Stimulated activated CD4-positive, alpha-beta T cell treated with anti-CD3 and anti-CD28 coated beads, Interleukin-1b, Interleukin-23, amount 100 ng/mL, for 48 hours (primary cell): ENCODE data around the gene LIPC.

Experiments
- DNase-seq: peaks from one replicate; pipeline ENCODE4 v3.0.0-alpha.2; 2020

The LIPC gene

DNA sequence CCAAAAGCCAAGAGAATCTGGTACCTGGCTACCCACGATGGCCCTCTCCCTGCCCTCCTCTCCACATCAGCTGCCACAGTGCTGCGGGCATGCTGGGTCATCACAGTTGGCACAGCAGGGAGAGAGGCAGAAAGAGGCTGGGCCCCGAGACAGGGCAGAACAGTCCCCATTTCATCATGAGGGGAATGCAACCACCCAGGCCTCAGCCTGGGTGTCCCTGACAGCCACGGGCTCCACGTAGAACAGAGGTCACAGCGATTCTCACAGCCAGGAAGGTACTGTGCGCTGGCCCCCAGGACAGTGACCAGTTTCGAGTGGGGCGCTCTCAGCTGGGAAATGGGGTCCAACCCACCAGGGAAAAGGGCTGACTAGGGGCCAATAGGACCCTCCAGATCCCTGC lies 6.3 kb downstream of the LIPC start:
- no peak for DNase-seq

DNA sequence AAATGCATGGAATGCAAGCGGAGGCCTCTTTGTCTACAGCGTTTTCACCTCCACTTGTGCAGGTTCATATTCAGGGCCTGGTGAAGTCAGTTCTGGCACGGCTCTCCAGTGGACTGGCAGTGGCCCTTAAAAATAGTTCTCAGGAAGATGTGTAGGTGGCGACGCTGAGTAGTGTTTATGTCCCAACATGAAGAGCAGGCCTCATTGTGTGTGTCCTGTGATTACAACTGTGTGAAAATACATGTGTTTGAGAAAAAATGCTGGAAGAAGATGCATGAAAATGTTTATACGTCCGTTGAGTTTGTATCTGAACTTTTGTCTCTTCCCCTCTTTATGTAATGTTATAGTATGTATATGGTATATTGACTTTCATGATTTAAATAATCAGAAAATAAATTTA lies 7.2 kb downstream of the LIPC start:
- DNase-seq = peak; percentile 29

DNA sequence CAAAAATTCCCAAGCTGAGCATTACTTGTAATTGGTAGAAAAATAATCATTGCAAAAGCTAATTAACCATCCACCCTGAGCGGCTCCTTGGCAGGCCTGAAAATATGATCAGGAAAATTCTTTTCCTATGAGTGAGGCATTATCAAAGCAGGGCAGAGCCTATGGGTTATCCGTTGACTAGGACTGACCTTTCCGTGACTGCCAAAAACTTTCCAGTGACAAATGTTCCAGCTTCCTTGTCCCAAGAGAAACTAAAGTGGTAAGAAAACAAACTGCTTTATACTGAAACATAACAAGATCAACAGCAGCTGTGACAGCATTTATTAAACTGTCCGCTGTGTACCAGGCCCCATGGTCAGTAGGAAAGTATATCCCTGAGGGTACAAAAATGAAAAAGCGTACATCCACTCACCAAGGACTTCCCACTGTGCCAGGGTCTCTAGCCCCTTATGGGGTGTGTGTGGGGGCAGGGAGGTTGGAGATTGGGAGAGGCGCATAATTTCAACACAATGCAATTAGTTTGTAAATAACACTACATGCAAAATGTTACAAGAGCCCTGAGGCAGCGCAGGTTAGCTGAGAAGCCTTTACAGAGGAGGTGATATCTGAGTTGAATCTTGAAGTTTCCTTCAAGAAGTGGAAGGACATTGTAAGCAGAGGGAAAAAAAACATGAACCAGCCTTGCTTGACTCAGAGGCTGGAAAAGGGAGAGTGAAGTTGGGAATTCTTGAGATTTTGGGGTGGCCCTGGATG lies 8.5 kb downstream of the LIPC start:
- no peak for DNase-seq

DNA sequence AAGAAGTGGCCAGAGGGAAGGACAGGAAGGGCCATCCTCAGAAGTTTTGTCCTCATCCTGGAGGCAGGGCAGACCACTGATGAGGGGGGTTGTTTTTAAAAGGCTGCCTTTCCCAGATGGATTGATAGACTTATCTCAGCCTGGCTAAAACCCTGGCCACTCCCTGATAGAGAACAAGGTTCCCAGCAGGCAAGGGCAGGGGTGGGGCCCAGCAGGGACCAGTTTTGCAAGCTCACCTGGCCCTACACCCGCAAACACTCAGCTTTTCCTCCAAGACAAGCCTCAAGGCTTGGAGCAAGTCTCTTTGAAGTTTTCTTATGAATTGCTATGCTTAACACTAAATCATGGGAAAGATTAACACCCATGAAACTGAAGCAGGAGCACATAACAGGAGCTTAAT lies 9.1 kb downstream of the LIPC start:
- DNase-seq = no peak

DNA sequence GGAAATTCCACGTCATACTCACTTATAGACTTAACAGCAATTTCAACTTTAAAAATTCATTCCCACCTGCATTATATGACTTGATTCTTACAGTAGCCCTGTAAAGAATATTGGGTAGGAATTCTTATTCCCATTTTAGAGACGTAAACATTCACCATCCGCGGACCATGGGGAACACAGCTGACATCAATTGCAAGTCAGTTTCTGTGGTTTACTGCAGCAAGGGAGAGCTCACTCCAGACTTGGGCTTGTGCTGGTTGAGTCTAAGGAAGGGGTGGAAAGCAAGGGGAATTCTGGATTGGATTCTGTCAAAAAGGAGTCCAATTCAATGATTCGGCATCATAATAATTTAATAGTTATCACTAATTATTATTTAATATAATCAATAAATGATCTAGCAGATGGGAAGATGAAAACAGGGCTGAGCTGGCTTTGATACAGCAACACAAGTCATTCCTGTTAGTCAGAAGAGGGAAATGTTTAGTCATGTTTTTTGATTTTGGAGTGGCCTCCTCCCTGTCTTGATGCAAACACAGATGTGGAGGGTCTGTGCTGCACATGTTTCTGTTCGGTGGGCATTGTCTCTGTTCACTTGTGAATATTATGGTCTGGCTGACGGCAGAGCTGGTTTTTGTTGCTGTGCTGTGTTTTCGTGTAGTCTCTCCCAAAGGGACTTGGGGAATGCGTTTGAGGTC lies 9.7 kb downstream of the LIPC start:
- DNase-seq = no peak

DNA sequence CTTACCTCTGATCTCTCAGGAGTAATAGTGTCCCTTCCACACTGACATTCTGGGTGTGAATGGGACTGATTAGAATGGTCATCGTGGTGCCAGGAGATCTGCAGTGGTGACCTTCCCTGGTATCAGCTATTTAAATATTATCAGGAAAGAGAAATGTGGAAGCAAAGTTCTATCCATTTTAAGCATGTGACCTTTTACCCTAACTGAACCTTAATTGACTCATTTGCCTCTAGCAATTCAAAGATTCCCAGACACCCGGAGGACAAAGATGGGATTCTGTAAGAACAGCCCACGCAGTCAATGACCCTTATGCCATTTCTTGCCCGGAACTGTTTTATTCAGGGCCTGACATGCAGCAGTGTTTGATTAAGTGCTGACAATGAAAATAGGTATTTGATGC lies 10.3 kb downstream of the LIPC start:
- no peak for DNase-seq

DNA sequence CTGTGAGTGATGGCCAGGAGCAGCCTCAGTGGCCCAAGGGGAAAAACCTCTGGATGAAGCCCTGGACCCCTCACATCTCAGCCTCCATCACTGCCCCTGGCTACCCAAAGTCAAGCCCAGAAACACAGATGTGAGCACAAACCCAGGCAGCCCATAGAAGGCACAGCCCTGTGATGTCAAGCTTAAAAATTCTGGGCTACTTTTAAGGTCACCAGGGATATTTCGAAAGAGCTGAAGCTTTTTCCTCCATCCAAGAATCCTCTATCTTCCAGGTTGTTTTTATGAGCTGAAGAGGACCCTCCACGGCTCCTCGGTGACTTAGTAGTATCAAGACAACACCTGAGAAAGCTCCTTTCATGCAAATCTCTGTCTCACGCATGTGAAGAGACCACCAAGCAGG lies 11.5 kb downstream of the LIPC start:
- no peak for DNase-seq

DNA sequence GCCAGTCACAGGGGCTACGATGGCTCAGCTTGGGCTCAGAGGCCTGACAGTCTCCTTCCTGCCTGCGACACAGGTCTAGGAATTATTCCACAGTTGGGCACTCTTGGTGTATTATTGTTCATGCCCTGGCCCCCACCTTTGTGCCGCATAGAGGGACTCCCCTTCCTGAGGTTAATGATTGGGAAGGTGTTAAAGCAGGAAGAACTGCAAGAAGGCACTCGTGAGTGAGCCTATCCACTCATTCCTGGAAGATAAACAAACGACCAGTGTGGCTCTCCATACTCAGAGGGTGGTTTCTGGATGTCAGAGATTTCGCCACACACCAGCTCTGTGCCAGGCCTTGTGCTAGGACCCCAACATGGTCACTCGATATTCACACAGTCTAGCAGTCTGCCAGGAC lies 12.3 kb downstream of the LIPC start:
- DNase-seq = no peak

DNA sequence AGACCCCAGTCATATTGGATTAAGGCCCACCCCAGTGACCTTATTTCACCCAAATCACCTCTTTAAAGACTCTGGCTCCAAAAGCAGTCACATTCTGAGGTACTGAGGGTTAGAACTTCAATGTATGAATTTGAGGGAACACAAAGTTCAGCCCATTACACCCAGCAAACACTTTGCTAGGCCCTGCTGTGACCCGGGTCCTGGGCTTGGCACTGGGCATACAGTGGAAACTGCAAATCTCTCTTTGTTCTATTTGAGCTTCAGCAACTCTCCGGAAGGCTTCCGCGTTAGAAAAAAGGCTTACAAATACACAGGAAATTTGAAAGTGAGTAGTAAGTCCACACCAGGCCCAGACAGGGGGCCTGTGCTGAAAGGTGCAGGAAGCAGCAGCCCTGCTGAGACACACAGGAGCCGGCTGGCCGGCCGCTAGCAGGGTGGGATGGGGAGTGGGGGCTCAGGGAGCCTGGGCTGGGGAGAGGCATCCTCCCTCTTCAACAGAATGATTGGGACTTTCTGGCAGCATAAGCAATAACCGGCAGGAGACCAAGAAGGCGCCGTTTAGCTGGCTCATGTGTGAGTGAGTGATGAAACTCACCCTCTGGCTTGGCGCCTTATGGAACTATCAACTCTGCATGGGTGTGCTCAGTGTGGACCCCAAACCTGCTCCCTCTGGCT lies 13.0 kb downstream of the LIPC start:
- no peak for DNase-seq

DNA sequence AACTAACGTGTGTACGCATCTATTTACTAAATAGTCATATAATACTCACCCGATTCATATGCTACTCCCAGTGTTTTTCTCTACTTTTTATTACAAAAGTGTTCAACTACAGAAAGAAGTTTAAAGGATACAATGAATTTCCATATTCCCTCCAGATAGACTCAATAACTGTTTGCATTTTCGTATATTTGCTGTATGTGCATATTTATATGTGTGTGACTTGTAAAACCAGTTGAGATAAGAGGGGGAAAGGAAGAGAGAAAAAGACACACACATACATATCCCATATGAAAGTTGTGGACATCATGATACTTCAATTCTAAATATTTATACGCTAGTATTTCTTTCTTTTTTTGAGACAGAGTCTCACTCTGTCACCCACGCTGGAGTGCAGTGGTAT lies 14.1 kb downstream of the LIPC start:
- DNase-seq = no peak

DNA sequence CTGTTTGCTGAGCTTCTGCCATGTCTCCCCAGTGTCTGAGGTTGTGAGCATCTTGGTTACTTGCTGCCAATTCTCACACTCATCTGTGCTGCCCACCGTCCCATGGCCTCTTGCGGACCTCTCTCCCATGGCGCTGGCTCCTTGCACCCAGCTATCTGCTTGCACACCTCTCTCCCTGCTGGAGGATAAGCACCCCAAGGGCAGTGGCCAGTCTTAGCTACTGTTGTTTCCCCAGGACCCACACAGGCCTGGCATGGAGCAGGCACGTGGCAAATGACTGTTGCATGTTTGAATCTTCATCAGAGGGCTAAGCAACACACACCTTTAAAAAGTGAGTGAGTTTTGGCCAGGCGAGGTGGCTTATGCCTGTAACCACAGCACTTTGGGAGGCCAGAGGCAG lies 14.7 kb downstream of the LIPC start:
- no peak for DNase-seq

DNA sequence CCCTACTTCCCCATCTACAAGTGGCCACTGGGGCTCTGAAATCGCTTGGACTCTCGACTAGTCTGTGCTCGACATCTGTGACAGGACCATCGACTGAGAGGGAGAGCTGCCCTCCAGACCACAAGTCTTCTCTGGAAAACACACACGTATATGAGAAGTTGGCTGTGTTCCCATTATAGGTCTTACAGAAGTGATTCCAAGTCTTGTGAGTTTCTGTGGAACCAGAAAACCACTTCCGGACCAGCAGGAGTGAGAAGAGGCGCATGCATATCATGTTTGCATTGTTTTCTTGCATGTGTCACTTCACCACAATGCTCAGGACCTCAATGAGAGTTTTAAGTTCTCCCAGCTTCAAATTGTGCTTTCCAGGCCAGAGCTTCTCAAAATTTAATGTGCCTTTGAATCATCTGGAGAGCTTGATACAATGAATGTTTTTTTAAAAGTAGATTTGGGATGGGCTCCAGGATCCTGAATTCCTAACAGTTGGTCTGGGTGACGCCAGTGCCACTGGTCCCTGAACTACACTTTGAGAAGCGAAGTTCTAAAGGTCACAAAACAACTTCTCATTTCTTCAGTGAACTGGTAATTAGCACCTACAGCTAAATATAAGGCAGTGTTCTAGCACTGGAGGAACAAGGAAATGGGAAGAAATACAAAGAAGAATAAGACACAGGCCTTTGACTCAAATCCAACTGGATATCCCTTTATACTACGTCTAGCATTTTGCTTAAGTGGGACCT lies 15.7 kb downstream of the LIPC start:
- no peak for DNase-seq

DNA sequence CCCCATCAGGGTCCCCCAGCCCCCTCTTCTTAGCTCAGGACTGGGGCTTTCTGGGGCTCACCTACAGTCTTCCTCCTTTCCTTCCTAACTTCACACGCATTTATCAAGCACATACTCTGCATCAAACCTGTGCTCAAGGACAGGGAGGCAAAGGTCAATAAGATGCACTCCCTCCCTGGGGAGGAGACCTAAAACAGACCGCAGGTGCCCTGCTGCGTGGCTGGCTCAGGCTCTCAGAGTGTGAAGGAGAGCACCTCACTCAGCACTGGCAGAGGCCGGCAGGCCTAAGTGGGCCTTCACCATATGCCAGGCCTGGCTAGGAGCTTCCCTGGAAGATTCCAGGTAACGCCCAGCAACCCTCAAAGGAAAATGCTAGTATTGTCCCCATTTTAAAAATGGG lies 16.5 kb downstream of the LIPC start:
- DNase-seq = no peak

DNA sequence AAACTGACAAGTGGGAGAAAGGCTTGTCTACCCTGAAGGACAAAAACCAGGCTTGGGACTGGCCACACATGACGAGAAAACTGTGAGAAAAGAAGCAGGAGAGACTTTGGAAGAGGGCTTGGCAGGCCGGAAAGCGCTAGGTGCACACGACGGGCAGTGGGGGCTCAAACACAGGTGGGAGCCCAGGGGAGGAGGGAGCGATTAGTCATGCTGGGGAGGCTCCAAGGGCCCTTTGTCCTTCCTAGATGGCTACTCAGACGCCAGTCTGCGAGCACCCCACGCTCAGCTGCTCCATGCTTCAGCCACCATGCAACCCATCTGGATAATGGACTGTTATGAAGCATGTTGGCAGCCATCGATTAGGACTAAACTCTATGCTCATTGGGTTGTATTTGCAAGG lies 17.1 kb downstream of the LIPC start:
- no peak for DNase-seq

DNA sequence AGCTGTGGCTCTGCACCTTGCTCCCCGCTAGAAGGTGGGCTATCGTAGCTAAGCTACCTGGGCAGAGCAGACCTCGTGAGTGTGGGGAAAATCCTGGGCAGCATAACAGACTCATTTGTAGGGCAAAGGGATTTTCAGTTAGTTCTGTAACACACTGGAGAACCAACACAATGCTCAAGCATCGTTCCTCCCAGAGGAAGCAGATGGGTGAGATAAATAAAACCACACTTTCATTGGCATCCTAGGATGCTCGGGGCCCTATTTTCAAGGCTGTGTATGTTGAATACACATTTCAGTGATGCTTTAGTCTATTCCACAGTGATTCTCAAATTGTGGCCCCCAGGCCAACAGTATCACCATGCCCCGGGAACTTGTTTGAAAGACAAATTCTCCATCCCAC lies 20.0 kb downstream of the LIPC start:
- DNase-seq = no peak

DNA sequence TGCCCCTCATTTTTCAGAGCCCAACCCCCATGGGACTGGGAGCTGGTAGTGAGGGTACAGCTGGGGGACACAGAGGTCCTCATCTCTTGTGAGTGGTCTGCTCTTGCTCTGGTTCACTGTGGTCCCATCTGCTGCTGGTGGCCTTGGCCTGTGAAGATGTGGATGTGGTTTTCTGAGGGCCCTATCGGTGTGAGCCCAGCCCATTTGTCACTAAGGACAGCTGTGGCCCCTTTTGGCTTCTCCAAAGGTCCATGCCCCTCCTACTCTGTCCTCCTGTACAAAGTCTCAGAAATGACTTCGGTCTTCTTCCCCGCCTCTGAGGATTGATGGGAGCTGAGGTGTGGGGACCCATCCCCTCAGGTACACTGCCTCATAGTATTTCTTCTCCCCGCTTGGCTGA lies 21.0 kb downstream of the LIPC start:
- DNase-seq = no peak

DNA sequence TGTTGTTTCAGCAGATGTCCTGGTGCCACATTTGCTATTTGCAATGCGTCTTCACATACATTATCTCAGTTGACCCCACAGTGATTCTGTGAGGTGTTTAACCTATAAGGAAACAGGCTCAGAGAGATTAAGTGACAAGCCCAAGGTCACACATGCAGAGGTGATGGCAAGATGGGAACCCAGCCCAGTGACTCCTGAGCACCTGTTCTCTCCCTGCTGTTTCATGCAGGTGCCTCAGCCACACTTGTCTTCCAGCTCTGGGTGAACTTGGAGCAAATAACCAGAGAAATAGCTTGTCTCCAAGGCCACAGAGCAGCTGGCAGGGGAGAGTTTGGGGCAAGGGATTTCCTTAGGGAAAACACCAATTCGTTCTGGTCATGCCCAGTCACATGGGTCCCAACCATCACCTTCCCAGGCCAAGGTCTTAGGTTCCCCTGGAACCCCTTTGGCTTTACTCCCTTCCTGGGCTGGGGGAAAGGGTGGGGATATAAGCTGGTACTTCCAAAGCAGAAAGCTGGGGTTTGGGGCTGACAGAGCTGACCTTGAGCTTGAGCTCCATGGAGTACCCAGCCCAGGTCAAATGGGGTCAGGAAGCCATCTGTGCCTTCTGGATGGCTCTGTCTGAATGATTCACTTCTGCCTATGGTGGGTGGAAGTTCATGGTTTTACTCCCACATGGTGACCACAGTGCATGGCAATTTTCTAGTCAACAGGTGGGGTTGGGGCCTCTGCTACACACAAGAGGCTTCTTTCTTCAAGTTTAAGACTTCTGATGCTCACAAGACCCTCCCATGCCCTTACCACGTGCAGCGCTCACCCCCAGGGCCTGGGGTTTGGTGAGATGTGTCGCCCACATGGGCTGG lies 22.4 kb downstream of the LIPC start:
- peak; percentile 78 for DNase-seq

DNA sequence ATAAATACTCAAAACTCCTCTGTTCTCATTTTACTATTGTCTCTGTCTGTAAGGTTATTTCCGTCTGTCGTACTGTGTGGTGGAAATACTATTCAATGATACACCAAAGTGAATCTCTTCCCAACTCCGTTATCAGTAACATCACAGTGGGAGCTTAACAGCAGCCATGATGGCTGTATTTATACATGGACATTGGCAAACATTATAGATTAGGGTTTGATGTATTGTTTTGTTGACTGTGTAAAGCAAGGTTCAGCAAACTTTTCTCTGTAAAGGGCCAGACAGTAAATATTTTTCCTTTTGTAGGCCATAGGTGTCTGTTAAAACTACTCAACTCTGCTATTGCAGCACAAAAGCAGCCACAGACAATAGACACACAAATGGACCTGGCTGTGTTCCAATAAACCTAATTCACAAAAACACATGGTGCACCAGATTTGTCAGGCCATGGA lies 23.2 kb downstream of the LIPC start:
- DNase-seq = no peak

DNA sequence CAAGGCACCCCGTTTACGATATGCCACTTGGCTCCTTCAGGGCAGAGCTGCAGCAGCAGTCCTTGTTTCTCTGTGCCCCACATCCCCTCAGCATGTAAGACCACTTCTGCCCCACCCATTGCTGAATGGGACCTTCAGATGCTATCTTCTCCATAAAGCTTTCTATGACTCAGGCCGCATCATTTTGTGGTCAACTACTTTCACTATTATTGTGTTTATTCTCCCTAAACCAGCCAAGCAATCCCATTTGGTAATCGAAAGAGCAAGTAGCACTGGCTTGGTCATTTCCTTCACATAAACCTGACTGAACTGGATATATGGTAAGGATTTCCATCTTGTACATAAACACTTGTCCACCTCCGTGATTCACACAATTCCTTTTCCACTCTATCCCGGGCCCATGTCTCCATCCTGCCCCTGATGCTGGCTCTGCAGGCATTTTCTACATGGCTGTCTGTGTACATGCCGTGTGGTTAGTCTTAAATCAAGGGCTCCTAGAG lies 25.7 kb downstream of the LIPC start:
- peak; percentile 38 for DNase-seq

DNA sequence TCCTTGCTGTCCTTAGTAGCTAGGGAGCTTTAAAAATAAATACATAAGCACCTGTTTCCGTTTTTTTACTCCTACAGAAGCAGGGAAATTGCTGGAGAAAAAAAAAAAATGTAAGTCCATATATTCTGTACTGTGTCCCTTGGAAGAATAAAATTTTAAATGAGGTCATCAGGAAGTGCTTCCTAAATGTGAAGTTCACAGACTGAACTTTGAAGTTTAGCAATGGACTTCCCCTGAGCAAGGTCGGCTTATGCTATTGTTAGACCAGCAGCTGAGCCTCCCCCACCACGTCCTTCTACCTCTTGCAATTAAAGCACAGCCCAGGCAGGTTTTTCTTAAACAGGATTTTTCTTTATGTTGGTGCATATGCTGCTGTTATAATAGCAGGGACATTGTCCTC lies 26.3 kb downstream of the LIPC start:
- no peak for DNase-seq

DNA sequence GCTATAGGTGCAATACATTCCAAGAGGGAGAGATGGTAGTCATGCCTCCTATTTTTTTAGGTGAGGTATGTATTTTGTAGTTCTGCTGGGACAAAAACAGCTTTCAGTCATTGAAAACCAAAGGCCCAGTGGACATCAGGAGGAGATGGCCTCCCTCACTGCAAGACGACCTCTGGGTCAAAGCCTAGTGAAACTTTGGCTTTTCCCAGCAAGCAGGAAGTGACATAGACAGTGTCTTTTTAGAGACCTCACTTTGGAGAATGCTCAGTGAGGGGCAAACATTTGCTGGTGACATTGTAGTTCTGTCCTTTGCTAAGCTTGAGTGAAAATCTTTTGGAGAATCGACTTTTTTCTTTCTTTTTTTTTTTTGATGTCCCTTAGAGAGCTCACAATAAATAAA lies 27.3 kb downstream of the LIPC start:
- no peak for DNase-seq

DNA sequence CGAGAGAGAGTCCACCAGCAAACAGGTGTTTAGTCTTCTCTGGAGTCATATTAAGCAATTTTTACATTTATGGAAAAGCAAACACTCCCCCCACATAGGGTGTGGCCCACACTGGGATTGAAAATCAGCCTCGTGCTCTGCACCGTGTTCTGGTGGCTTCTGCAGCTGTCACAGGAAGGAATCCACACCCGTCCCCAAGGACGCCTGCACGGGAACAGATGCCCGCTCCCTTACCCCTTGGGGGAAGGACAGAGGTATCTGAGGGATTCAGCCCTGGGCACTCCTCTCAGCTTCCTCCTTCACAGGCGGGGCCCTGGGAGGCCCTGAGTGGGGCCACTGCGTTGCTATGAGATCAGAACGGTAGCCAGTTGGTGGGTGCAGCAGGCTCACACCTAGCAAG lies 27.8 kb downstream of the LIPC start:
- DNase-seq = no peak
